Inflammatory macrophage (primary cell): ENCODE results near the gene GALM.
"Not testable (repeated sequence)": the region's sequence is repeated elsewhere in the genome, so short reads cannot be mapped to it uniquely, and the experiment has no call there.

Experiments
- DNase-seq, 2 donors: peaks; one replicate each; pipeline ENCODE4 v3.0.0-alpha.2; 2020 to 2022

GALM gene

GRCh38 chr2:38650012-38650411 is 15.9 kb upstream of the GALM start:
- DNase-seq = no peak

- DNase-seq = no peak
These were observed 15.2 kb upstream of the GALM start for GRCh38 chr2:38650717-38651116.

- peak in 1 of 2 donors; percentile 36 for DNase-seq
These were observed 13.3 kb upstream of the GALM start for GRCh38 chr2:38652431-38653273.

- no peak for DNase-seq
These were observed 12.6 kb upstream of the GALM start for GRCh38 chr2:38653380-38653714.

- DNase-seq = peak; percentile 34 to 41
These were observed 12.0 kb upstream of the GALM start for GRCh38 chr2:38653715-38654527.

- peak; percentile 53 to 63 for DNase-seq
These were observed 11.2 kb upstream of the GALM start for GRCh38 chr2:38654528-38655381.

- no peak for DNase-seq
These were observed 10.5 kb upstream of the GALM start for GRCh38 chr2:38655441-38655840.

- no peak for DNase-seq
These were observed 8.9 kb upstream of the GALM start for GRCh38 chr2:38656866-38657480.

GRCh38 chr2:38658613-38659012 is 7.3 kb upstream of the GALM start:
- peak in 1 of 2 donors; percentile 39 for DNase-seq

- no peak for DNase-seq
These were observed 6.8 kb upstream of the GALM start for GRCh38 chr2:38659115-38659514.

- no peak for DNase-seq
These were observed 5.6 kb upstream of the GALM start for GRCh38 chr2:38660282-38660681.

GRCh38 chr2:38661306-38661705 is 4.6 kb upstream of the GALM start:
- DNase-seq = no peak

- DNase-seq = peak; percentile 64 to 76
These were observed 619 bp downstream of the GALM start for GRCh38 chr2:38666556-38666910.

GRCh38 chr2:38668092-38668491 is 2.2 kb downstream of the GALM start:
- no peak for DNase-seq

- DNase-seq = no peak
These were observed 3.0 kb downstream of the GALM start for GRCh38 chr2:38668779-38669479.

GRCh38 chr2:38671303-38671702 is 5.4 kb downstream of the GALM start:
- peak; percentile 25 to 37 for DNase-seq

GRCh38 chr2:38671946-38672345 is 6.0 kb downstream of the GALM start:
- no peak for DNase-seq

GRCh38 chr2:38672445-38673391 is 6.8 kb downstream of the GALM start:
- no peak for DNase-seq

- DNase-seq = no peak
These were observed 10.8 kb downstream of the GALM start for GRCh38 chr2:38676681-38677080.

- not testable (repeated sequence) for DNase-seq
These were observed 15.0 kb downstream of the GALM start for GRCh38 chr2:38680868-38681267.
